Testis (tissue), 2 donors: ENCODE results near the gene MLPH.

ENCODE experiments used
- POLR2A ChIP-seq: fragments of 450-650 bp; IDR thresholded peaks from one replicate; pipeline ENCODE4 v1.6.1; 2017; ENCODE audit warnings: antibody characterized with exemption, mild to moderate bottlenecking, moderate library complexity
- TF ChIP-seq, protein P1 (sequence below), 3 experiments: fragments of 450-650 bp in 2 of 3; fragments of 200-600 bp in 1 of 3; sonication (generic) in 1 of 3; IDR thresholded peaks; one replicate each; pipeline ENCODE4 v1.5.1; 2016 to 2019; ENCODE audit warnings: antibody characterized with exemption in 3 of 3, mild to moderate bottlenecking in 2 of 3, moderate library complexity in 1 of 3

DNA sequence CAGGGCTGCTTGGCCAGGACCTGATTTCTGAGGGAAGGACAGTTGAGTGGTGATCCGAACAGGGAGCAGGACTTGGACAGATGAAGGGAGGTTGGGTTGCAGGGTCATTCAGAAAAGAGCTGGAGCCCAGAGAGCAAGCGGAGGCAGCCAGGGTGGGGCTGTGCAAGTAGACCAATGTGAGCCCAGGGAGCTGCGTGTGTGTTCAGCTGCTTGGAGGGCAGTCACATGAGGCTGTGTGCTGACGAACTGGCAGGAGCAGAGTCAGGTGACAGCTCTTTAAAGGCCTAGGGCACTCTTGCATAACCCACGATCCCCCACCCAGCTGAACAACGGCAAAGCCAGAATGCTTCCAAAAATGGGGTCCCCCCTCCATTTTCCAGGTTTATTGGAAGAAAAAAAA lies 4.6 kb upstream of the MLPH start:
- TF ChIP-seq POLR2A = no peak
- TF ChIP-seq, protein P1, sequence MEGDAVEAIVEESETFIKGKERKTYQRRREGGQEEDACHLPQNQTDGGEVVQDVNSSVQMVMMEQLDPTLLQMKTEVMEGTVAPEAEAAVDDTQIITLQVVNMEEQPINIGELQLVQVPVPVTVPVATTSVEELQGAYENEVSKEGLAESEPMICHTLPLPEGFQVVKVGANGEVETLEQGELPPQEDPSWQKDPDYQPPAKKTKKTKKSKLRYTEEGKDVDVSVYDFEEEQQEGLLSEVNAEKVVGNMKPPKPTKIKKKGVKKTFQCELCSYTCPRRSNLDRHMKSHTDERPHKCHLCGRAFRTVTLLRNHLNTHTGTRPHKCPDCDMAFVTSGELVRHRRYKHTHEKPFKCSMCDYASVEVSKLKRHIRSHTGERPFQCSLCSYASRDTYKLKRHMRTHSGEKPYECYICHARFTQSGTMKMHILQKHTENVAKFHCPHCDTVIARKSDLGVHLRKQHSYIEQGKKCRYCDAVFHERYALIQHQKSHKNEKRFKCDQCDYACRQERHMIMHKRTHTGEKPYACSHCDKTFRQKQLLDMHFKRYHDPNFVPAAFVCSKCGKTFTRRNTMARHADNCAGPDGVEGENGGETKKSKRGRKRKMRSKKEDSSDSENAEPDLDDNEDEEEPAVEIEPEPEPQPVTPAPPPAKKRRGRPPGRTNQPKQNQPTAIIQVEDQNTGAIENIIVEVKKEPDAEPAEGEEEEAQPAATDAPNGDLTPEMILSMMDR (IDR thresholded peaks at IDR 0.05) = no peak
